Motor neuron (in vitro differentiated cells): ENCODE data around the gene HOXB6. TPM values are rescaled to one million over a fixed set of nuclear protein-coding genes. Genes with fewer than 3 reads are reported as not detected.
A peak's percentile ranks its signal among the peaks of the same experiment; 100 is the strongest.

ENCODE experiments used
- ATAC-seq, 8 experiments: fragments of 200-7000 bp; cut with Tn5 transposase; replicated peaks in 6 of 8; 2 replicates each; pipeline ENCODE4 v1.8.0; 2021; ENCODE audit warnings: mild to moderate bottlenecking in 8 of 8, moderate library complexity in 8 of 8
- H3K27ac ChIP-seq, 2 donors: fragments of 250-450 bp; sonication (Bioruptor Pico); 2 replicates each; pipeline ENCODE4 v1.9.0; 2021; ENCODE audit warnings: antibody characterized with exemption in 2 of 2, mild to moderate bottlenecking in 2 of 2, moderate library complexity in 1 of 2
- H3K4me1 ChIP-seq, 2 donors: fragments of 250-450 bp; sonication (Bioruptor Pico); replicated peaks in 1 of 2; 2 replicates each; pipeline ENCODE4 v1.6.1; 2021; ENCODE audit warnings: antibody characterized with exemption in 2 of 2, mild to moderate bottlenecking in 2 of 2, moderate library complexity in 1 of 2
- H3K4me3 ChIP-seq, 5 donors: fragments of 250-450 bp; sonication (Bioruptor Pico); 2 replicates each; pipeline ENCODE4 v1.9.0; 2021; ENCODE audit warnings: antibody characterized with exemption in 5 of 5, mild to moderate bottlenecking in 5 of 5, moderate library complexity in 4 of 5
- WGBS, 10 experiments: fragments of 450-650 bp; shearing (Covaris generic); methylation state at CpG; one replicate each; pipeline ENCODE4 v1.0.0; 2022; 5-methylcytosine and 5-hydroxymethylcytosine counted together
- in situ Hi-C, 9 experiments: fragments of 400-800 bp; cut with MboI; loops; one replicate each; pipeline ENCODE4 v1.15.0; 2021; ENCODE audit warnings: low sequenced_read_pairs in 9 of 9, low pct_unique_long_range_greater_than_20kb in 2 of 9; ENCODE audit not compliant: unreplicated experiment in 9 of 9
- total RNA-seq, 8 experiments: library from RNA; unstranded; fragments of 300-600 nt; gene quantifications; 2 replicates each; pipeline versions ENCODE4 v1.2.3 to v1.2.4, GENCODE V29; 2022

The HOXB6 gene
- total RNA-seq, 8 experiments from 2014 or later, result 7.1 to 75.2 (median 35.3) TPM

DNA sequence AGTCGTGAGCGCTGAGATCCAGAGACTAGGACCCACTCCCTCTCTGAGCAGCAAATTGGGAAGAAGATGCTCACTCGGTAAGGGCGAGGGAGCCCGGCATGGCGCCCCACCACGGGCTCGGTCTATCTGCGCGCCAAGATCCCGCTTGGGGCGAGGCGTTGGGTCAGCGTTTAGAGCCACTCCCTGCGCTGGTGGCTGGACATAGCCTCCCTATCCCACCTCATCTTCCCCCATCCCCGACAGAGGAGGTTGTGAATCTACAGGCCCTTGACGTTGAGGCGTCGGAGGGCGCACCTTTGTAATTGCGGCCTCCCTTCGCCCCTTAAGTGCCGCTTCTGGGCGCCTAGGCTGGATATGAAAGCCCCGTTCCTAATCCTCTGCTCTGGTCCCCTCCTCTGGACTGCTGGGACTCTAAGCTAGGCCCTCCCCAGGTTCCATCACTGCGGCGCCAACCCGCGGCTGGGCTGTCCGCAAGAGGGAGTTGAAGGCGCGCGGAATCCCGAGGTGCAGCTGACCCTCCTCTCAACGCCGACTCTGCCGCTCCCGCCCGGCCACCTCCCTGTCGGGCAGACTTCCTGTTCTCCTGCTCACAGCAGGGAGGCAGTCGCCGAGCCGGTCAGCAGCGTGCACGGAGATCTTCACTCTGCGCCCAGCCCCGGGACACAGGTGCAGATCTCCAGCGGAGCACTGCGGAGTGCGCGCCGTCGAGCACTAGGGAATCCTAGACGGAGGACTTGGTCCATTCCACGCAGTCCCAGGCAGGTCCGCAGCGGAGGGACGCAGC is 37.5 kb upstream of the HOXB6 start:
- Histone ChIP-seq H3K4me1 (no peaks in the 10 kb centered on the region), H3K27ac (no peak overlapping the region), H3K4me3 (no peak overlapping the region)
- peak in 1 of 8 experiments; percentile 49 for ATAC-seq
- in situ Hi-C loops, result loop anchor here in 1 of 9 experiments (25.0 kb wide), 1 partner anchor 95 kb away; the partner anchor contains the start of gene HOXB13
- 0 to 30% (median 7%) methylated on average over 1 to 11 of the region's 58 CpGs; no CpG with 5 or more reads in 4 of the 10 experiments for WGBS, 10 experiments

GRCh38 chr17:48641541-48642058 is 36.8 kb upstream of the HOXB6 start:
- Histone ChIP-seq H3K4me3 (no peak overlapping the region), H3K4me1 (no peaks in the 10 kb centered on the region), H3K27ac (no peak overlapping the region)
- in situ Hi-C loops, result loop anchor here in 1 of 9 experiments (25.0 kb wide), 1 partner anchor 96 kb away; the partner anchor contains the start of gene HOXB13
- no peak for ATAC-seq
- 0 to 60% (median 7%) methylated on average over 1 to 12 of the region's 29 CpGs; no CpG with 5 or more reads in 1 of the 10 experiments for WGBS, 10 experiments

DNA sequence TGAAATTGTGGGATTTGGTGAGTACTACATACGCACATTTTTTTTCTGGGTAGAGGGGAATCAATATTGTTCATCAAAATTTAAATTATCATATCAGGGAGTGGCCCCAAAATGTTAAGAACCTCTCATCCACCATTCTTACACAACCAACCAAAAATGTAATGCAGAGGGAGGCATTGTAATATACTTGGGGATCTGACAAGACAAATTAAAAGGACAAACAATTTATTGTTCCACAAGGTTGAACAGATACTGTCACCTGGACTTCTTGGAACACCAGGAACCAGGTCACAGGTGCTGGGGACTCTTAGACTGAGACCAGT is 36.0 kb upstream of the HOXB6 start:
- in situ Hi-C loops, result loop anchor here in 1 of 9 experiments (25.0 kb wide), 1 partner anchor 96 kb away; the partner anchor contains the start of gene HOXB13
- H3K27ac ChIP-seq, result no peak overlapping the region
- H3K4me1 ChIP-seq, result peaks cover 2 to 3% of the 10 kb centered on the region in 2 donors
- no peak for ATAC-seq
- no peak overlapping the region for H3K4me3 ChIP-seq
- 33 to 57% (median 45%) methylated on average over 1 of the region's 1 CpG; no CpG with 5 or more reads in 6 of the 10 experiments for WGBS, 10 experiments

GRCh38 chr17:48639982-48640857 is 35.4 kb upstream of the HOXB6 start:
- peaks cover 2 to 3% of the 10 kb centered on the region in 2 donors for H3K4me1 ChIP-seq
- 0 to 100% (median 24%) methylated on average over 1 to 5 of the region's 6 CpGs; no CpG with 5 or more reads in 1 of the 10 experiments for WGBS, 10 experiments
- no peak for ATAC-seq
- no peak overlapping the region for H3K27ac ChIP-seq
- in situ Hi-C loops, result loop anchor here in 1 of 9 experiments (25.0 kb wide), 1 partner anchor 97 kb away; the partner anchor contains the start of gene HOXB13
- no peak overlapping the region for H3K4me3 ChIP-seq

GRCh38 chr17:48639136-48639535 is 34.4 kb upstream of the HOXB6 start:
- H3K27ac ChIP-seq, result no peak overlapping the region
- no peak overlapping the region for H3K4me3 ChIP-seq
- no peak for ATAC-seq
- in situ Hi-C loops, result loop anchor here in 1 of 9 experiments (25.0 kb wide), 1 partner anchor 98 kb away; the partner anchor contains the start of gene HOXB13
- WGBS, 10 experiments, result 0 to 45% (median 16%) methylated on average over 1 to 5 of the region's 5 CpGs; no CpG with 5 or more reads in 3 of the 10 experiments
- peaks cover 2 to 3% of the 10 kb centered on the region in 2 donors for H3K4me1 ChIP-seq

GRCh38 chr17:48637323-48638260 is 32.8 kb upstream of the HOXB6 start:
- Histone ChIP-seq H3K4me3 (no peak overlapping the region), H3K4me1 (peaks cover 2 to 3% of the 10 kb centered on the region in 2 donors), H3K27ac (no peak overlapping the region)
- in situ Hi-C loops, result loop anchor here in 1 of 9 experiments (25.0 kb wide), 1 partner anchor 100 kb away; the partner anchor contains the start of gene HOXB13
- peak in 2 of 8 experiments; percentile 88 to 92 for ATAC-seq
- 0 to 66% (median 29%) methylated on average over 2 to 16 of the region's 18 CpGs; no CpG with 5 or more reads in 1 of the 10 experiments for WGBS, 10 experiments

GRCh38 chr17:48636177-48637018 is 31.6 kb upstream of the HOXB6 start:
- Histone ChIP-seq H3K27ac (no peak overlapping the region), H3K4me1 (peaks cover 2 to 3% of the 10 kb centered on the region in 2 donors), H3K4me3 (peak overlapping the region in 2 of 5 donors; percentile 1 to 16)
- 0 to 35% (median 8%) methylated on average over 1 to 15 of the region's 39 CpGs; no CpG with 5 or more reads in 1 of the 10 experiments for WGBS, 10 experiments
- ATAC-seq, result peak; percentile 77 to 99 (median 98)
- in situ Hi-C loops, result loop anchor here in 1 of 9 experiments (25.0 kb wide), 1 partner anchor 101 kb away; the partner anchor contains the start of gene HOXB13

DNA sequence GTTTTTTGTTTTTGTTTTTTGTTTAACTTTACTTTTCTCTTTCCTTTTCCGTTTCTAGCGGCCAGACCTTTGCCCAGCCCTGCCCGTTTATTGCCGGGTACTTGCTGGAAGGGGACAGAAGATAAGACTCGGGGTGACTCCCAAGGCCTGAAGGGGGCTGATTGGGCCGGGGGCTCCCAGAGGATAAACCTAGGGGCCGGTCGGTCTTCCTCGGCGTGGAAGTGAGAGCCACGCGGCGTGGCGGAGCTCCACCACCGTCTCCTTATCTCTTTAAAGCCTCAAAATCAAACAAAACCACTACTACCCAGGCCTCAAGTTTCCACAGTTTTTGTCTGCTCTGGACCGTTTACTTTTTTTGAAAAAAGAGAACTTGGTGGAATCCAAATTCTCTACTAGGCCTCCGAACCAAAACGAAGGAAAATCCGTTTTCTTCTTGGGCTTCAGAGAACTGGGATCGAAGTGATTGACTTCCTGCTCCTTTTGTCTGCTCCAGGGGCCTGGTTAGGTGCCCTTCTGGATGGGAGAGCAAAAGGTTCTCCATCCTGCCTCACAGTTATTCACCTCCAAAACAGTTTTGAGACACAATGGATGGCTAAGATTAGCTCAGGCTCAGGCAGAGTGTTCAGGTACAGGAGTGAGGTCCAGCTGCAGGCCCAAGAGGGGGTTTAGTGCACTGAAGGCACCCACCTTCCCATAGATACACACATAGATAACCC is 29.9 kb upstream of the HOXB6 start:
- ATAC-seq, result no peak
- in situ Hi-C loops, result loop anchor here in 1 of 9 experiments (25.0 kb wide), 1 partner anchor 103 kb away; the partner anchor contains the start of gene HOXB13
- 16 to 88% (median 36%) methylated on average over 2 to 10 of the region's 20 CpGs; no CpG with 5 or more reads in 2 of the 10 experiments for WGBS, 10 experiments
- Histone ChIP-seq H3K27ac (no peak overlapping the region), H3K4me3 (no peak overlapping the region), H3K4me1 (peaks cover 2 to 3% of the 10 kb centered on the region in 2 donors)

- ATAC-seq, result no peak
- H3K4me3 ChIP-seq, result peak overlapping the region in 1 of 5 donors; percentile 11
- peaks cover 3 to 11% of the 10 kb centered on the region in 2 donors for H3K4me1 ChIP-seq
- 0 to 82% (median 31%) methylated on average over 2 to 19 of the region's 35 CpGs; no CpG with 5 or more reads in 3 of the 10 experiments for WGBS, 10 experiments
- H3K27ac ChIP-seq, result no peak overlapping the region
- in situ Hi-C loops, result loop anchor here in 1 of 9 experiments (25.0 kb wide), 1 partner anchor 104 kb away; the partner anchor contains the start of gene HOXB13
Observed at GRCh38 chr17:48633266-48633677, 28.5 kb upstream of the HOXB6 start.

GRCh38 chr17:48632579-48633265 is 27.9 kb upstream of the HOXB6 start:
- no peak overlapping the region for H3K27ac ChIP-seq
- H3K4me3 ChIP-seq, result no peak overlapping the region
- ATAC-seq, result no peak
- in situ Hi-C loops, result loop anchor here in 1 of 9 experiments (25.0 kb wide), 1 partner anchor 105 kb away; the partner anchor contains the start of gene HOXB13
- 6 to 80% (median 32%) methylated on average over 1 to 7 of the region's 7 CpGs; no CpG with 5 or more reads in 1 of the 10 experiments for WGBS, 10 experiments
- peaks cover 8 to 17% of the 10 kb centered on the region in 2 donors for H3K4me1 ChIP-seq
